ENCODE measurements around the gene GPR17.
A peak's percentile ranks its signal among the peaks of the same experiment; 100 is the strongest.

Gene GPR17

DNA sequence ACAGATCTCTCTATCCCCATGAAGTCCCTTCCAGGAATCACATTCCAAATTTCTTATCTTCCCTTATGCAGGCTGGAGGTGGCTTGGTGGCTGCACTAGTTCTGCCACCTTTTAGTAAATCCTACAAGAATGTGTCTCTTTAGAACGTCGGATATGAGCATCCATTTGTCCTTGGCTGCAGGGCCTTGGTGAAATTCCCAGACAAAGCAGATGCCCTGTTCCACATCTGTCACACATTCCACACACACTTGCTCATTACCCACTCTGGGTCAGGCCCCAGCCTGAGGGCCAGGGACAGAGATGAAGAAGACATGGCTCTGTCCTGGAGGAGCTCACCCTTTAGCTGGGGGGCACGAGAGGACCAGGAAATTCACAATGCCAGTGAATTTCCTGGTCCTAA lies 31.2 kb upstream of the GPR17 start:
- DNase-seq, result no peak

GRCh38 chr2:127615511-127616166 lies 30.3 kb upstream of the GPR17 start:
- DNase-seq, result no peak

DNA sequence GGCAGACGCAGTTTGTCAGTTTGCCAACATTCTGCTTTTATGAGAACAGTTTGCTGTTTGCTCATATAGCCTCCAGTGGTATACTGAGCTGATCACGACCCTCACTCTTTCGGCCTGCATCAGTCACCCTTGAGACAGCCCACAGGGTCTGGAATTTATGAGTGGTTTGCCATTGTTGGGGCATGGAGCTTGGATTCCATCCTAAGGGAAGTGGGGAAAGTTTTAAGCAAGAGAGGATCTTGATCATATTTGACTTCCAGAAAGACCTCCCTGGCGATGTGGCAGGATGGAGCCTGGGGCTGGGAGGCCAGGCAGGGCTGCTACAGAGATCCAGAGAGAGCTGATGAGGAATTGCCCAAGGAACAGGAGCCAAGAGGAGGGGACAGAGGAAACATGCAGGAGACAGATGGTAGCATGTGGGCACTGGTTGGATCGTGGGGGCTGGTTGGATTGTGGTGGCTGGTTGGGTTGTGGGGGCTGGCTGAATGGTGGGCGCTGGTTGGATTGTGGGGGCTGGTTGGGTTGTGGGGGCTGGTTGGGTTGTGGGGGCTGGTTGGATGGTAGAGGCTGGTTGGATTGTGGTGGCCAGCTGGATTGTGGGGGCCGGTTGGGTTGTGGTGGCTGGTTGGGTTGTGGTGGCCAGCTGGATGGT lies 27.3 kb upstream of the GPR17 start:
- no peak for DNase-seq

DNA sequence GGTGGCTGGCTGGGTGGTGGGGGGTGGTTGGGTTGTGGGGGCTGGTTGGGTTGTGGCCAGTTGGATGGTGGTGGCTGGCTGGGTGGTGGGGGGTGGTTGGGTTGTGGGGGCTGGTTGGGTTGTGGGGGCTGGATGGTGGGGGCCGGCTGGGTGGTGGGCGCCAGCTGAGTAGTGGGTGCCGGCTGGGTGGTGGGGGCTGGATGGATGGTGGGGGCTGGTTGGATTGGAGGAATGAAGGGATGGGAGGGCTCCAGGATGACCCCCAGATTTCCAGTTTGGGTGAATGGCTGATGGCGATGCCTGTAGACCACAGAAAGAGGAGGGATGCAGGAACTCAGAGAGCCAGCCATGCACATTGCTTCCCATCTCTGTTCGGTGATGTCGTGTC lies 26.8 kb upstream of the GPR17 start:
- DNase-seq, result no peak

GRCh38 chr2:127619877-127620705 lies 25.9 kb upstream of the GPR17 start:
- no peak for DNase-seq

DNA sequence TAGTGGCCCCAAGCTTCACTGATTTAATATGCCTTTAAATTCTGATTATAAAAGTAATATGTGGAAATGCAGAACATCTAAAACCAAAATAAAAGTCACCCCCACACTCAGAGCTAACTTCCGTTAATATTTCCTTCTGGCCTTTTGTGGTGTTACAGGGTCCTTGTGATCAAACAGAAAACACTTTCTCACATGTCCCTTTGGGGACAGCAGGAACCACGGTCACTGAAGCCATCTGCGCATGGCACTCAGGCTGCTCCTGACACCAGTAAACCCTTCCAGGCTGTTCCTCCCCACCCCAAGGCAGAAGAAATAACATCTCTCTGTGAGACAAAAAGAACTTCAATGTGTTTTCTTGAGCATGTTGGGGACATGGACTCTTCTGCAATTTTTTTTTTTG lies 25.1 kb upstream of the GPR17 start:
- no peak for DNase-seq

- DNase-seq, result no peak
Observed at GRCh38 chr2:127621981-127622431, 23.9 kb upstream of the GPR17 start.

DNA sequence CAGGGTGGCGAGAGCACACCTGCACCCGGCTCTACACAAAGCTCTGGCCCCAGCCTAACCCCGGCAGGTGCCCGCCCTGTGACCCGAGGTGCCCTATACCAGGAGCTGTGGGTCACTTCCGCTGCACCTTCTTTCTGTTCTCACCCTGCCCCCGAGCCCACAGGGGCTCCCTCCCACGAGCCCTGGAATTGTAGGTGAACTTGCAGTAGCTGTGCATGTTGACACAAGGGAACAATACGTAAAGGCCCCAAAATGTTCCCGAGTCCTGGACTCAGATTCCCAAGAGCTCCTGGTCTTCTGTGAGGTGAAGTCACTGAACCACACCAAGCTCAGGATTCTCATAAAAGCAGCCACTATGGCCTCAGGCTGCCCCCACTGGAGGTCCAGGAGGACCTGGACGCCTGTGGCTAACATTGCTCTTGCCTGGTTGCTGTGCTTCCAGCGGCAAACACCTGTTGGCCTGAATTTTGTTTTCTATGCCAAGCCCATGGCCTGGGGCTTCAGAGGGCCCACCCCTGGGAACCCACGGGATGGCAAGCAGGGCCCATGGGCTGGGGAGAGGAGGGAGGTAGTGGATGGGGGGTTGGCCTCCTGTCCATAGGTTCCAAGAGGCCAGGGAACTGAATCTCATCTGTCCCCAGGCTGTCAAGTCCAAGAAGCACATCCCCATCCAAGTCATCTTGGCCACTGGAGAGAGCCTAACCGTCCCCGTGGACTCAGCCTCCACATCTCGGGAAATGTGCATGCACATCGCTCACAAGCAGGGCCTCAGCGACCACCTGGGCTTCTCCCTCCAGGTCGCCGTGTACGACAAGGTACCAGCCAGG lies 23.2 kb upstream of the GPR17 start:
- peak; percentile 86 for DNase-seq

DNA sequence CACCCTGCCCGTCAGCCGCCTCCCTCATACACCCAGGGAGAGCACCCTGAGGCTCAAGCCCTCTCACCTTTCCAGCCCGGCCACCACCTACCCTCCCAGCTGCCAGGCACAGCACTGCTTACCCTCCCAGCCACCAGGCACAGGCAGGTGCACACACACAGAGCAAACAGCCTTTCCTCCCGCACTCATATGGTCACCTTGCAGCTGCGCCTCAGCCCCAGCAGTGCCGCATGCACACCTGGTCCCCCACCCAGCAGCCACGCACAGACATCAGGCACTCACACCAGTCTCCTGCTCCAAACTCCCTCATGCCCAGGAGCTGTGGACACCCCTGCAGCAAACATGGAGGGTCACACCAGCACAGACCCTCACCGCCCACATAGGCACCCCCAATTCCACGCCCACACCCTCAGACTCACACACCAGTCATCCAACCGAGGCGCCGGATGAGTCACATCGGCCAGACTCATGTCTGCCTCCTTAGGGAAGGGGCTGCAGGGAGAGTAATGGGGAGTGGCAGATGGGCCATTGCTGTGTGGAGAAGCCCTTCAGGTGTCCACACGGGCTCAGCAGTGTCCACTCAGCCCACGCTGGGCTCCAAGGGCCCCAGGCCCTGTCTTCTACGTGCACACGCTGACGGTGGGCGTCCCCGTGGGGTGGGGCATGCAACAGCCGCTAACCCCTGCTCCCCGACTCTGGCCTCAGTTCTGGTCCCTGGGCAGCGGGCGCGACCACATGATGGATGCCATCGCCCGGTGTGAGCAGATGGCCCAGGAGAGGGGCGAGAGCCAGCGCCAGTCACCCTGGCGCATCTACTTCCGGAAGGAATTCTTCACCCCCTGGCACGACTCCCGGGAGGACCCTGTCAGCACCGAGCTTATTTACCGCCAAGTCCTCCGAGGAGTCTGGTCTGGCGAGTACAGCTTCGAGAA lies 22.3 kb upstream of the GPR17 start:
- peak; percentile 80 for DNase-seq

DNA sequence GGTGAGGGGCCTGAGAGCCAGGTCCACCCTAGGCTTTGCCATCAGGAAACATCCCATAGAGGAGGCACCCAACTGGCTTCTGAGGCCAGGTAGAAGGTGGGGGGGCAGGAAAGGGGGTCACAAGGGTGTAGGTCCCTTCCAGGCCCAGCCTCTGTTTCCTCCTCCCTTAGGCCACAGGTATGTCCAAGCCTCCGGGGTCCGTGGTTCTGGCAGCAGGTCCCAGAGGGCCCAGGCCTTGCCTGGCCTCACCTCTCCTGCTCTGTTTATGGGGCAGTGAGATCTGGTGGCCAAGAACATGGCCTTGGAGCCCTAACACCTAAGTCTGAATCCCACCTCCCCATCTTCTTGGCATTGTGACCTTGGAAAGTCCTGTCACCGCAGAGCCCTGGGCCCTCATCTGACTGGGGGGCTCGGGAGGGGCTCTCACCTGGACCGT lies 21.6 kb upstream of the GPR17 start:
- no peak for DNase-seq

GRCh38 chr2:127624756-127625571 lies 21.0 kb upstream of the GPR17 start:
- DNase-seq, result no peak

DNA sequence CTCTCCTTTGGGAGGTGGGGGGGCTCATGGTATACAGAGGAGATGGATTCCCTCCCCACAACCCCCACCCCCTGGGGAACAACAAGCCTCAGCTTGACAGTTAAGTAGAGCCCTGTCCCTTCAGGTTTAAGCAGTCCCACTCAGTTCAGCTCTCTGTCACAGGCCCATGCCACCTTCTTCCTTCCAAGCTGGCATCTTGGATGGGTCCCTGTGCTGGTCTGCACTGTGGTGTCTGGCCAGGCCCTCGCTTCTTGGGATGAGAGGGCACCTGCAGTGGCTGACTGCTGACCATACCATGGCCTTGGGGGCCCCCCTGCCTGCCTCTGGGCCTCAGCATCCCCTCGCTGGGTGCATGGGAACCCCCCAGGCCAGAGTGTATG lies 20.4 kb upstream of the GPR17 start:
- DNase-seq, result no peak

GRCh38 chr2:127626175-127626574 lies 19.8 kb upstream of the GPR17 start:
- no peak for DNase-seq

DNA sequence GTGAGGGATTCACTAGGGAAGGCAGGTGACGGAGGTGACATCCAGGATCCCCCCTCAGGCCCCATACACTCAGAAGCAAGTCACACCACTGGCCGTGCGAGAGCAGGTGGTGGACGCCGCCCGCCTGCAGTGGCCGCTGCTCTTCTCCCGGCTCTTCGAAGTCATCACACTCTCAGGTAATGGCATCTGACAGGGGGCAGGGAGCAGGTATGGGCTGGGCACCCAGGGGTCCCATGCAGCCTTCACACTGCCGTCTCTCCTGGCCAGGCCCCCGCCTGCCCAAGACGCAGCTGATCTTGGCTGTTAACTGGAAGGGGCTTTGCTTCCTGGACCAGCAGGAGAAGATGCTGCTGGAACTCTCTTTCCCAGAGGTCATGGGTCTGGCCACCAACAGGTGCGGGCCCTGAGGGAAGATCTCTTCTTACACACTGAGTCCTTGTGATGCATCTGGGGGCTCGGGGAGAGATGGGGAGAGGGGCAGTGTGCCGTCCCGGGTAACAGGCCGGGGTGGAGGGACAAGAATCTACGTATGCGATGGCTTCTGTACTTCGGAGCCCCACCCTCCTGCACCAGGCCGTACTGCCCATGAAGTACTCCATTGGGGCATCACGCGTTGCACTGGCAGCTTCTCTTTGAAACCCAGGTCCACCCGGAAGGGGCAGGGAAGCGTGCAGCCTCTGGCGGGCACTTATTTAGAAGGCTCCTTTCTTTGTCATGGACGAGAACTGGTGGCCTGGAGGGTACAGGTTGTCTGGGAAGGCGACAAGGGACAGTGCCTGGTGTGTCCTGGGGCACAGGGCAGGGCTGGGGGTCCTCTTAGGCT lies 18.8 kb upstream of the GPR17 start:
- no peak for DNase-seq

DNA sequence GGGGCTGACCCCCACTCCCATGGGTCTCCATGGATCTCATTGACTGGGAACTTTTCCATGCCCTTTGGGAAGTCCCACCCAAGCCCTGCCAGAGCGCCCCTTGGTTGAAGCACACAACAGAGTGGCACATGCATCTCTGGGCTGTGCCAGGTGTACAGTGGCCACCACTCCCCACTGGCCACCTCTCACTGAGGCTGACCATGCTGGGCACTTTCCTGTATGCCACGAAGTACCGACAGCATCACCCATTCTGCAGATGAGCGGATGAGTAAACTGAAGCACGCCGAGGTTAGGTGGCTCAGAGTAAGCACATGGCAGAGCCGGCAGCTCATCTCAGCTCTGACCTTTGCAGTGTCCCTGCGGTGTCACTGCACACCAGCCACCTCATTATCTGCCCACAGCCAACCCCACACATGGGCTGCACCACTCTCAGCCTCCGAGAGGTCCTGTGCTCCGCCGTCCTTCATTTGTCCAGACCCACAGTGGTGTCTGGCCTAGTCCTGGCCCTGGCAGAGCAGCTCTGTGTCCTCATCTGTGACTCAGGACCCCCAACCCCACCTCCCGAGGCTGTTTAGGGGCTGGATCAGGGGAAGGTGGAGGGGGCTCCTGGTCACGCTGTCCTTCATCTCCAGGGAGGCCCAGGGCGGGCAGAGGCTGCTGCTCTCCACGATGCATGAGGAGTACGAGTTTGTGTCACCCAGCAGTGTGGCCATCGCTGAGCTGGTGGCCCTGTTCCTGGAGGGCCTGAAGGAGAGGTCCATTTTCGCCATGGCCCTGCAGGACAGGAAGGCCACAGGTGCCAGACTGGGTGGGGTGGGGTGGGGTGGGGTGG lies 18.0 kb upstream of the GPR17 start:
- DNase-seq, result no peak

- DNase-seq, result no peak
Observed at GRCh38 chr2:127628767-127629614, 17.0 kb upstream of the GPR17 start.

DNA sequence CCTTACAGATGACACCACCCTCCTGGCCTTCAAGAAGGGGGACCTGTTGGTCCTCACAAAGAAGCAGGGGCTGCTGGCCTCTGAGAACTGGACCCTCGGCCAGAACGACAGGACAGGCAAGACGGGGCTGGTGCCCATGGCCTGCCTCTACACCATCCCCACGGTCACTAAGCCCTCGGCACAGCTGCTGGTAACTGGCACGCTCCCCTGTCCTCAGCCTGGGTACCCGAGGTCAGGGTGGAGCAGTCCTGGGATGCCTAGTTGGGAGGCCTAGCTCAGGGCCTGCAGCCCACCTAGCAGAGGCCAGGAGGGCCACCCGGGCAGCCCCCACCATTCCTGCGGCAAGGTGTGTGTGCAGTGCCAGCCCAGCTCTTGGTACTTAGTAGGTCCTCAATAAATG lies 16.3 kb upstream of the GPR17 start:
- no peak for DNase-seq
